K562 (cell line): ENCODE results near the gene CADM2. TPM values are rescaled to one million over a fixed set of nuclear protein-coding genes. Genes with fewer than 3 reads are reported as not detected.

Experiments used
- ATAC-seq: fragments of 200-7000 bp; cut with Tn5 transposase; 3 replicates; pipeline ENCODE4 v1.9.1; 2020; ENCODE audit warnings: moderate library complexity
- BruUV-seq: library from RNA; stranded (reverse); fragments of 400-500 nt; replicated peaks from 2 replicates; lab custom pipeline; 2021; lab: Mats Ljungman, UMichigan
- CTCF ChIA-PET: fragments of 300-600 bp; formaldehyde crosslinking; extraction: SDS; loops from one replicate; lab custom pipeline; 2021; ENCODE audit warnings: low intra/inter-chr PET ratio; lab: Yijun Ruan, JAX
- POLR2A ChIA-PET: fragments of 300-600, 350-650 bp; sonication (Branson Sonifier 250); formaldehyde crosslinking; extraction: SDS; loops from one replicate; lab custom pipeline; 2021; ENCODE audit warnings: antibody characterized with exemption, inconsistent platforms; lab: Yijun Ruan, JAX
- DNase-seq, 4 experiments: peaks; one replicate each; pipeline versions ENCODE4 v3.0.0 to v3.0.0-alpha.2; 2011 to 2018; ENCODE audit warnings: low spot score in 3 of 4, mixed read lengths in 3 of 4; ENCODE audit errors: extremely low read depth in 1 of 4
- FAIRE-seq: peaks from 2 replicates; lab custom pipeline; 2011; peaks lifted over from hg19 to GRCh38; lab: Jason Lieb, UNC
- H2AFZ ChIP-seq: 2 replicates; pipeline ENCODE4 v1.6.0; 2011; ENCODE audit warnings: low read depth, low read length, control low read depth, inconsistent platforms
- H3K27ac ChIP-seq: fragments of 200-600 bp; 3 replicates; pipeline ENCODE4 v1.8.0; 2011; ENCODE audit warnings: low read depth, mild to moderate bottlenecking, control low read depth, inconsistent platforms, low read length, moderate library complexity, mixed read lengths; ENCODE audit errors: extremely low read depth
- H3K27me3 ChIP-seq, 2 experiments: fragments of 300-600 bp in 1 of 2; 2 replicates in 1 of 2; 3 replicates in 1 of 2; pipeline versions ENCODE4 v1.6.0 to v1.8.0; 2011; ENCODE audit warnings: inconsistent platforms in 2 of 2, low read length in 2 of 2, mild to moderate bottlenecking in 1 of 2, mixed read lengths in 1 of 2, moderate library complexity in 1 of 2; ENCODE audit not compliant: control insufficient read depth in 2 of 2, insufficient read depth in 2 of 2
- H3K36me3 ChIP-seq: fragments of 300-600 bp; 3 replicates; pipeline ENCODE4 v1.8.0; 2011; ENCODE audit warnings: mild to moderate bottlenecking, low read length, inconsistent platforms; ENCODE audit not compliant: control insufficient read depth, insufficient read depth
- H3K4me1 ChIP-seq, 2 experiments: fragments of 200-600 bp in 1 of 2; replicated peaks in 1 of 2; 2 replicates in 1 of 2; 3 replicates in 1 of 2; pipeline versions ENCODE4 v1.5.1 to v1.8.0; 2011; ENCODE audit warnings: inconsistent platforms in 2 of 2, low read length in 2 of 2, mild to moderate bottlenecking in 1 of 2, mixed read lengths in 1 of 2, moderate library complexity in 1 of 2; ENCODE audit not compliant: control insufficient read depth in 2 of 2, insufficient read depth in 2 of 2
- H3K4me2 ChIP-seq: 2 replicates; pipeline ENCODE4 v1.6.1; 2011; ENCODE audit warnings: low read length, control low read depth, inconsistent platforms, mixed read lengths; ENCODE audit not compliant: insufficient read depth
- H3K4me3 ChIP-seq: fragments of 200-600 bp; sonication (generic), shearing (Covaris generic); 2 replicates; pipeline ENCODE4 v1.5.1; 2016; ENCODE audit warnings: control low read depth, inconsistent platforms
- H3K79me2 ChIP-seq: fragments of 200-600 bp; 3 replicates; pipeline ENCODE4 v1.8.0; 2011; ENCODE audit warnings: low read length, inconsistent platforms; ENCODE audit not compliant: control insufficient read depth, insufficient read depth
- H3K9ac ChIP-seq, 2 experiments: 2 replicates each; pipeline versions ENCODE4 v1.6.0 to v1.6.1; 2011; ENCODE audit warnings: low read depth in 2 of 2, low read length in 2 of 2, control low read depth in 1 of 2, inconsistent platforms in 1 of 2, mild to moderate bottlenecking in 1 of 2, mixed read lengths in 1 of 2; ENCODE audit not compliant: insufficient read depth in 1 of 2
- H3K9me1 ChIP-seq: one replicate; pipeline ENCODE4 v1.6.0; 2011; ENCODE audit warnings: inconsistent platforms, mild to moderate bottlenecking, low read length, moderate library complexity; ENCODE audit not compliant: control insufficient read depth, insufficient read depth
- H3K9me3 ChIP-seq: replicated peaks from 2 replicates; pipeline ENCODE4 v1.5.1; 2011; ENCODE audit warnings: low read depth, low read length, inconsistent platforms; ENCODE audit not compliant: control insufficient read depth, insufficient read depth
- H4K20me1 ChIP-seq: replicated peaks from 2 replicates; pipeline ENCODE4 v1.6.1; 2011; ENCODE audit warnings: low read length, inconsistent platforms, mixed read lengths; ENCODE audit not compliant: control insufficient read depth, insufficient read depth
- EWSR1 ChIP-seq: fragments of 450-650 bp; IDR thresholded peaks from 2 replicates; pipeline ENCODE4 v1.6.1; 2018; ENCODE audit warnings: borderline replicate concordance, mild to moderate bottlenecking, low read depth, moderate library complexity; ENCODE audit not compliant: partially characterized antibody
- FOXA3 ChIP-seq, 2 experiments: fragments of 450-650 bp in 1 of 2; sonication (generic) in 1 of 2; formaldehyde crosslinking; IDR thresholded peaks in 1 of 2; conservative IDR thresholded peaks in 1 of 2; 2 replicates each; pipeline versions ENCODE4 v1.4.0 to v1.8.0; 2020 to 2022; ENCODE audit warnings: mild to moderate bottlenecking in 2 of 2, missing genetic modification reagents in 1 of 2
- HMGXB4 ChIP-seq: sonication (generic); formaldehyde crosslinking; IDR thresholded peaks from 2 replicates; pipeline ENCODE4 v1.8.1; 2023; ENCODE audit warnings: mild to moderate bottlenecking, missing genetic modification reagents
- NR2C1 ChIP-seq, 2 experiments: fragments of 450-650 bp; IDR thresholded peaks; 2 replicates each; pipeline ENCODE4 v1.6.1; 2017; ENCODE audit warnings: mild to moderate bottlenecking in 2 of 2, antibody characterized with exemption in 1 of 2, inconsistent platforms in 1 of 2, missing compliant biosample characterization in 1 of 2, missing genetic modification characterization in 1 of 2
- PHTF2 ChIP-seq: fragments of 250-450 bp; sonication (Bioruptor Pico); IDR thresholded peaks from 2 replicates; pipeline ENCODE4 v1.5.0; 2021; ENCODE audit warnings: mild to moderate bottlenecking
- SLC30A9 ChIP-seq: fragments of 250-450 bp; sonication (Bioruptor Pico); IDR thresholded peaks from 2 replicates; pipeline ENCODE4 v1.8.0; 2022; ENCODE audit warnings: mild to moderate bottlenecking, moderate library complexity
- ZNF263 ChIP-seq: sonication (generic); formaldehyde crosslinking; IDR thresholded peaks from 2 replicates; pipeline ENCODE4 v1.8.0; 2022; ENCODE audit warnings: mild to moderate bottlenecking, missing genetic modification reagents, borderline replicate concordance
- ZNF668 ChIP-seq: fragments of 250-450 bp; sonication (Bioruptor Pico); IDR thresholded peaks from 2 replicates; pipeline ENCODE4 v1.8.0; 2022; ENCODE audit warnings: mild to moderate bottlenecking, inconsistent platforms
- ZNF699 ChIP-seq: fragments of 250-450 bp; sonication (Bioruptor Pico); IDR thresholded peaks from 2 replicates; pipeline ENCODE4 v1.8.0; 2021; ENCODE audit warnings: mild to moderate bottlenecking, moderate library complexity; ENCODE audit not compliant: insufficient replicate concordance
- ZNF717 ChIP-seq: fragments of 250-450 bp; sonication (Bioruptor Pico); IDR thresholded peaks from 2 replicates; pipeline ENCODE4 v1.5.0; 2021
- whole genome bisulfite sequencing: fragments of 100-300 bp; shearing (Covaris generic); methylation state at CpG from one replicate; pipeline ENCODE4 v1.1.6; 2016; ENCODE audit warnings: low coverage, mixed read lengths; ENCODE audit not compliant: insufficient coverage; ENCODE audit errors: missing lambda C conversion rate; 5-methylcytosine and 5-hydroxymethylcytosine counted together
- in situ Hi-C: fragments of 300-500 bp; cut with MboI; formaldehyde crosslinking; loops from 4 replicates; pipeline ENCODE4 v1.15.0; 2018; ENCODE audit warnings: inconsistent platforms, mixed read lengths
- intact Hi-C: fragments of 100-400 bp; cut with micrococcal nuclease; formaldehyde crosslinking; loops from 2 replicates; pipeline ENCODE4 v1.14.2; 2022
- polyA plus RNA-seq, 8 experiments: library from polyadenylated mRNA; depleted of rRNA in 4 of 8; stranded (reverse) in 5 of 8; unstranded in 3 of 8; fragments of >200 nt; fragmentation: Nextera tagmentation in 2 of 8; fragmentation: Illumina TruSeq in 1 of 8; extraction: Ambion mirVana in 2 of 8; extraction: Trizol in 1 of 8; gene quantifications; 2 replicates each; pipeline versions ENCODE4 v1.2.1 to v1.2.3, GENCODE V29; 2011 to 2014; ENCODE audit warnings: inconsistent platforms in 1 of 8, missing spikeins in 1 of 8
- total RNA-seq, 7 experiments: library from RNA; depleted of rRNA in 6 of 7; stranded (reverse); fragments of >200 nt in 6 of 7; fragmentation: Illumina TruSeq in 2 of 7; extraction: Trizol in 2 of 7; gene quantifications; 2 replicates each; pipeline versions ENCODE4 v1.2.1 to v1.2.3, GENCODE V29; 2011 to 2021; ENCODE audit warnings: low replicate concordance in 1 of 7
- TF ChIP-seq, protein P1 (sequence below): fragments of 450-650 bp; conservative IDR thresholded peaks from 2 replicates; pipeline ENCODE4 v1.6.1; 2016; ENCODE audit warnings: missing genetic modification characterization, low read depth, mild to moderate bottlenecking, missing compliant biosample characterization, moderate library complexity

The CADM2 gene
- total and polyA plus RNA-seq, 9 of the 15 experiments (the other 6 are each of a cell fraction or from before 2014, with no cell fraction given): 0.11 to 3.2 (median 0.95) TPM

DNA sequence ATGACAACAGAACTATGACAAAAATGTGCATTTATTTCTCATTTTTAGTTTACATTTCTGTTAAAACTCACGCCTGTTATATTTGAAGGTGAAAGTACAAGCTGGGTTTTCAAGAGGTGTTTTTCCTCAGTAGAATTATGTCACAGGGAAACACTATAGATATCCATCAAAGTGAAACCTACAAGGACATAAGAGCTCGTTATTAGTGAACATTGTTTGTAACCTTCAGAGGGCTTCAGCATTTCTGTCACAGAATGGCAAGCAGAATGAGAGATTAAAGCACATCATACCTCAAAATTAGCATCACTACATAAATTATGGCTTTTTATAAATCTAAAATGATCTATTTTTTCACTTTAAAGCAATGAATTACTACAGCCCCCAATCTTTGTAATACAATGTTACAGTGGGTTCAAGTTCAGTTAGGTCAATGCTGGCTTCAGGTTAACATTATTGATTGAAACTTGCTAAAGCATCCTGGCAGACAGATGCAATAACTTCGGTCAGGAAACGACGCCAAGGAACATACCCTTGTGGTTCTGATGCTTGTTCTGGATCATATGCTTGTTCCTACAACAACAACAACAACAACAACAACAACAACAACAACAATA lies 405.6 kb downstream of the CADM2 start:
- ChIA-PET POLR2A (no interaction called here), CTCF (no interaction called here)
- Histone ChIP-seq H3K4me3 (no peak overlapping the region), H3K36me3 (no peaks in the 10 kb centered on the region), H3K27ac (no peak overlapping the region), H3K27me3 (no peaks in the 10 kb centered on the region), H3K79me2 (no peaks in the 10 kb centered on the region), H2AFZ (no peak overlapping the region), H3K4me2 (no peak overlapping the region), H3K9me1 (no peaks in the 10 kb centered on the region), H3K4me1 (no peaks in the 10 kb centered on the region), H4K20me1 (no peaks in the 10 kb centered on the region), H3K9ac (no peak overlapping the region), H3K9me3 (no peaks in the 10 kb centered on the region)
- 2% methylated on average over 5 of the region's 5 CpGs for WGBS
- intact Hi-C loops (no loop called here), in situ Hi-C loops (no loop called here)
- FAIRE-seq (no peak), DNase-seq (no peak), ATAC-seq (no peak)
- BruUV-seq: no TSS peak
- TF ChIP-seq PHTF2 (CRISPR knock-in tag): no peak
- no peak for TF ChIP-seq ZNF263
- TF ChIP-seq FOXA3 (CRISPR knock-in tag; conservative IDR thresholded peaks at IDR 0.05 in 1 of 2, IDR thresholded peaks at IDR 0.05 in 1 of 2): no peak
- TF ChIP-seq NR2C1 (IDR thresholded peaks at IDR 0.05): no peak
- no peak for TF ChIP-seq NR2C1 (tag; IDR thresholded peaks at IDR 0.05)
- TF ChIP-seq EWSR1: no peak
- TF ChIP-seq ZNF668 (CRISPR knock-in tag): no peak
- TF ChIP-seq ZNF699 (CRISPR knock-in tag): no peak
- TF ChIP-seq ZNF717: no peak
- no peak for TF ChIP-seq SLC30A9 (CRISPR knock-in tag)
- no peak for TF ChIP-seq HMGXB4 (CRISPR knock-in tag)
- TF ChIP-seq, protein P1, sequence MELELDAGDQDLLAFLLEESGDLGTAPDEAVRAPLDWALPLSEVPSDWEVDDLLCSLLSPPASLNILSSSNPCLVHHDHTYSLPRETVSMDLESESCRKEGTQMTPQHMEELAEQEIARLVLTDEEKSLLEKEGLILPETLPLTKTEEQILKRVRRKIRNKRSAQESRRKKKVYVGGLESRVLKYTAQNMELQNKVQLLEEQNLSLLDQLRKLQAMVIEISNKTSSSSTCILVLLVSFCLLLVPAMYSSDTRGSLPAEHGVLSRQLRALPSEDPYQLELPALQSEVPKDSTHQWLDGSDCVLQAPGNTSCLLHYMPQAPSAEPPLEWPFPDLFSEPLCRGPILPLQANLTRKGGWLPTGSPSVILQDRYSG: no peak
